Kidney (tissue), 22 donors: ENCODE results near the gene DCAF6. TPM values are rescaled to one million over a fixed set of nuclear protein-coding genes. Genes with fewer than 3 reads are reported as not detected.
A peak's percentile ranks its signal among the peaks of the same experiment; 100 is the strongest.
"Not testable (repeated sequence)": the region's sequence is repeated elsewhere in the genome, so short reads cannot be mapped to it uniquely, and the experiment has no call there.

ENCODE experiments used
- DNase-seq, 5 donors: peaks; one replicate each; pipeline ENCODE4 v3.0.0-alpha.2; 2013 to 2020
- FAIRE-seq: peaks from 2 replicates; lab custom pipeline; 2012; peaks lifted over from hg19 to GRCh38; lab: Jason Lieb, UNC
- H3K27ac ChIP-seq, 2 donors: one replicate each; pipeline ENCODE4 v1.7.0; 2013; ENCODE audit warnings: low read depth in 2 of 2, low read length in 2 of 2, inconsistent platforms in 1 of 2
- H3K27me3 ChIP-seq: one replicate; pipeline ENCODE4 v1.7.1; 2013; ENCODE audit warnings: low read length, inconsistent platforms; ENCODE audit not compliant: control insufficient read depth, insufficient read depth
- H3K36me3 ChIP-seq, 3 donors: one replicate each; pipeline versions ENCODE4 v1.7.0 to v1.7.1; 2013; ENCODE audit warnings: low read length in 3 of 3, control low read depth in 1 of 3, inconsistent platforms in 1 of 3; ENCODE audit not compliant: insufficient read depth in 3 of 3, control insufficient read depth in 2 of 3
- H3K4me1 ChIP-seq, 3 donors: one replicate each; pipeline versions ENCODE4 v1.7.0 to v1.7.1; 2013; ENCODE audit warnings: low read length in 3 of 3, inconsistent platforms in 1 of 3, low read depth in 1 of 3; ENCODE audit not compliant: control insufficient read depth in 2 of 3, insufficient read depth in 2 of 3
- H3K4me3 ChIP-seq, 3 donors: one replicate each; pipeline versions ENCODE4 v1.7.0 to v1.8.1; 2013; ENCODE audit warnings: low read length in 3 of 3, control low read depth in 1 of 3, inconsistent platforms in 1 of 3
- H3K9ac ChIP-seq, 3 donors: one replicate each; pipeline versions ENCODE4 v1.7.0 to v1.7.1; 2013; ENCODE audit warnings: low read length in 3 of 3, control low read depth in 1 of 3, inconsistent platforms in 1 of 3
- H3K9me3 ChIP-seq, 3 donors: one replicate each; pipeline versions ENCODE4 v1.7.0 to v1.7.1; 2013; ENCODE audit warnings: low read length in 3 of 3, control low read depth in 1 of 3, inconsistent platforms in 1 of 3; ENCODE audit not compliant: control insufficient read depth in 2 of 3, insufficient read depth in 1 of 3
- CTCF ChIP-seq: IDR thresholded peaks from 3 replicates; pipeline ENCODE4 v1.5.1; 2012; ENCODE audit warnings: mild to moderate bottlenecking, moderate library complexity, borderline replicate concordance; ENCODE audit not compliant: insufficient read depth; ENCODE audit errors: extremely low read depth
- intact Hi-C: fragments of 100-400 bp; cut with DNase I; formaldehyde crosslinking; loops from one replicate; pipeline ENCODE4 v1.11.1; 2022
- long read RNA-seq, 10 donors: library from polyadenylated mRNA in 1 of 10; unstranded in 1 of 10; transcript quantifications; one replicate each; pipeline ENCODE4 v2.0.0 and lab custom pipeline, GENCODE V29; 2021 to 2026
- polyA plus RNA-seq: library from polyadenylated mRNA; stranded (reverse); fragments of 350-450 nt; fragmentation: Illumina TruSeq; extraction: RNeasy Lipid Tissue Mini Kit (QIAGEN cat#74804); gene quantifications from one replicate; pipeline ENCODE4 v1.2.3, GENCODE V29; 2014; ENCODE audit warnings: low read depth, low replicate concordance; ENCODE audit not compliant: insufficient read depth
- total RNA-seq: library from RNA; stranded (reverse); fragmentation: NEBNext Ultra II Directional; extraction: Animal tissue kit (Norgen Biotek cat#: 25700); gene quantifications from one replicate; pipeline ENCODE4 v1.2.1, GENCODE V29; 2021
- donor health status: control.
- donor health status: control.
- donor health status: control.
- donor health status: control.
- donor health status: control.
- donor health status: DM: yes; HTN: yes; CAD: no.
- donor health status: Normal renal cell carcinoma (clear cell type).

The DCAF6 gene, protein sequence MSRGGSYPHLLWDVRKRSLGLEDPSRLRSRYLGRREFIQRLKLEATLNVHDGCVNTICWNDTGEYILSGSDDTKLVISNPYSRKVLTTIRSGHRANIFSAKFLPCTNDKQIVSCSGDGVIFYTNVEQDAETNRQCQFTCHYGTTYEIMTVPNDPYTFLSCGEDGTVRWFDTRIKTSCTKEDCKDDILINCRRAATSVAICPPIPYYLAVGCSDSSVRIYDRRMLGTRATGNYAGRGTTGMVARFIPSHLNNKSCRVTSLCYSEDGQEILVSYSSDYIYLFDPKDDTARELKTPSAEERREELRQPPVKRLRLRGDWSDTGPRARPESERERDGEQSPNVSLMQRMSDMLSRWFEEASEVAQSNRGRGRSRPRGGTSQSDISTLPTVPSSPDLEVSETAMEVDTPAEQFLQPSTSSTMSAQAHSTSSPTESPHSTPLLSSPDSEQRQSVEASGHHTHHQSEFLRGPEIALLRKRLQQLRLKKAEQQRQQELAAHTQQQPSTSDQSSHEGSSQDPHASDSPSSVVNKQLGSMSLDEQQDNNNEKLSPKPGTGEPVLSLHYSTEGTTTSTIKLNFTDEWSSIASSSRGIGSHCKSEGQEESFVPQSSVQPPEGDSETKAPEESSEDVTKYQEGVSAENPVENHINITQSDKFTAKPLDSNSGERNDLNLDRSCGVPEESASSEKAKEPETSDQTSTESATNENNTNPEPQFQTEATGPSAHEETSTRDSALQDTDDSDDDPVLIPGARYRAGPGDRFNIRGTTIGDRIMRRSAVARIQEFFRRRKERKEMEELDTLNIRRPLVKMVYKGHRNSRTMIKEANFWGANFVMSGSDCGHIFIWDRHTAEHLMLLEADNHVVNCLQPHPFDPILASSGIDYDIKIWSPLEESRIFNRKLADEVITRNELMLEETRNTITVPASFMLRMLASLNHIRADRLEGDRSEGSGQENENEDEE
- 58.8 TPM for total RNA-seq
- polyA plus RNA-seq, result 30.8 TPM
- long read RNA-seq, donor 1, partial matches to known transcripts, result 153 of 156 reads
- long read RNA-seq, donor 1, other reads (novel, unspliced or antisense), result 0 of 156 reads
- long read RNA-seq, donor 2, partial matches to known transcripts, result 5 of 8 reads
- long read RNA-seq, donor 2, other reads (novel, unspliced or antisense), result 0 of 8 reads
- long read RNA-seq, donor 3, transcript DCAF6-201 (19 exons, 3,186 nt), result major isoform, 5 of 20 reads
- long read RNA-seq, donor 3, partial matches to known transcripts, result 13 of 20 reads
- long read RNA-seq, donor 3, other reads (novel, unspliced or antisense), result 0 of 20 reads
- long read RNA-seq, donor 4, partial matches to known transcripts, result 0 of 4 reads
- long read RNA-seq, donor 4, other reads (novel, unspliced or antisense), result 0 of 4 reads
- long read RNA-seq, donor 5, result 0 reads
- long read RNA-seq, donor 6, partial matches to known transcripts, result 9 of 9 reads
- long read RNA-seq, donor 6, other reads (novel, unspliced or antisense), result 0 of 9 reads
- long read RNA-seq, donor 7, transcript DCAF6-203 (20 exons, 3,302 nt), result minor isoform, 10 of 63 reads
- long read RNA-seq, donor 7, transcript DCAF6-201 (19 exons, 3,186 nt), result major isoform, 23 of 63 reads
- long read RNA-seq, donor 7, partial matches to known transcripts, result 17 of 63 reads
- long read RNA-seq, donor 7, other reads (novel, unspliced or antisense), result 13 of 63 reads
- long read RNA-seq, donor 8, partial matches to known transcripts, result 19 of 19 reads
- long read RNA-seq, donor 8, other reads (novel, unspliced or antisense), result 0 of 19 reads
- long read RNA-seq, donor 9, partial matches to known transcripts, result 7 of 8 reads
- long read RNA-seq, donor 9, other reads (novel, unspliced or antisense), result 0 of 8 reads
- long read RNA-seq, donor 10, partial matches to known transcripts, result 5 of 8 reads
- long read RNA-seq, donor 10, other reads (novel, unspliced or antisense), result 0 of 8 reads

GRCh38 chr1:167936068-167936929 is at the start of gene DCAF6:
Gene DCAF6 (plus strand): TSS chr1:167936683. CDS start chr1:167936912, 229 bp downstream.
- Histone ChIP-seq H3K36me3 (no peaks in the 10 kb centered on the region), H3K9ac (peak within 1 kb of the TSS; percentile 95 to 99 (median 98)), H3K27me3 (no peaks in the 10 kb centered on the region), H3K4me1 (peaks cover 0 to 3% (median 2%) of the 10 kb centered on the region in 3 donors), H3K9me3 (no peaks in the 10 kb centered on the region), H3K27ac (peak within 1 kb of the TSS; percentile 95 to 99), H3K4me3 (peak within 1 kb of the TSS; percentile 86 to 99 (median 97))
- TF ChIP-seq CTCF, result no peak
- peak; percentile 99 to 100 (median 99) for DNase-seq
- intact Hi-C loops, result no loop called here
- FAIRE-seq, result peak; percentile 21

DNA sequence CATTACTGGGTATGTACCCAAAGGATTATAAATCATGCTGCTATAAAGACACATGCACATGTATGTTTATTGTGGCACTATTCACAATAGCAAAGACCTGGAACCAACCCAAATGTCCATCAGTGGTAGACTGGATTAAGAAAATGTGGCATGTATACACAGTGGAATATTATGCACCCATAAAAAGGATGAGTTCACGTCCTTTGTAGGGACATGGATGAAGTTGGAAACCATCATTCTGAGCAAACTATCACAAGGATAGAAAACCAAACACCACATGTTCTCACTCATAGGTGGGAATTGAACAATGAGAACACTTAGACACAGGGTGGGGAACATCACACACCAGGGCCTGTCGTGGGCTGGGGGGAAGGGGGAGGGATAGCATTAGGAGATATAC is 49.3 kb upstream of the DCAF6 start:
- H3K27ac ChIP-seq, DNase-seq, FAIRE-seq, H3K9me3 ChIP-seq, intact Hi-C loops, H3K9ac ChIP-seq, H3K36me3 ChIP-seq, H3K4me1 ChIP-seq, H3K27me3 ChIP-seq, H3K4me3 ChIP-seq: not testable (repeated sequence)

DNA sequence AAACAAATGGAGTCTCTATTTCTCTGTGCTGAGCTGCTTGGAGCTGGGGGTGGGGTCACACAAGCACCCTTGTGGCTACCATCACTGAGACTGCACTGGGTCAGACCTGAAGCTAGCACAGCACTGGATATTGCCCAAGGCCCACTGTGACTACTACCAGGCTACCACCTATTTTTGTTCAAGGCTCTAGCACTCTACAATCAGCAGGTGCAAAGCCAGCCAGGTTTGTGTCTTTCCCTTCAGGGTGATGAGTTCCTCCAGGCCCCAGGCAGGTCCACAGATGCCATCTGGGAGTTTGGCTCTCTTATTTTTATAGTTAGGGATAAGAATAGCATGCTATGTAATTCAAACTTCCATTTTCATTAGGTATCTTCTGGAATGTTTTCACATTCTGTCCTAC is 46.1 kb upstream of the DCAF6 start:
- Histone ChIP-seq H3K27me3 (no peaks in the 10 kb centered on the region), H3K36me3 (no peaks in the 10 kb centered on the region), H3K9me3 (no peaks in the 10 kb centered on the region), H3K4me3 (no peak overlapping the region), H3K9ac (no peak overlapping the region), H3K27ac (no peak overlapping the region), H3K4me1 (no peaks in the 10 kb centered on the region)
- intact Hi-C loops, result no loop called here
- DNase-seq, result no peak
- no peak for FAIRE-seq
- no peak for TF ChIP-seq CTCF
